GM19395 (cell line): ENCODE measurements around the gene PKDCC.
"Not testable (repeated sequence)": the region's sequence is repeated elsewhere in the genome, so short reads cannot be mapped to it uniquely, and the experiment has no call there.

ENCODE experiments used
- ATAC-seq: cut with Tn5 transposase; IDR thresholded peaks from one replicate; pipeline ENCODE4 v1.9.1; 2021; ENCODE audit warnings: mild to moderate bottlenecking, moderate library complexity; ENCODE audit not compliant: unreplicated experiment

The PKDCC gene

DNA sequence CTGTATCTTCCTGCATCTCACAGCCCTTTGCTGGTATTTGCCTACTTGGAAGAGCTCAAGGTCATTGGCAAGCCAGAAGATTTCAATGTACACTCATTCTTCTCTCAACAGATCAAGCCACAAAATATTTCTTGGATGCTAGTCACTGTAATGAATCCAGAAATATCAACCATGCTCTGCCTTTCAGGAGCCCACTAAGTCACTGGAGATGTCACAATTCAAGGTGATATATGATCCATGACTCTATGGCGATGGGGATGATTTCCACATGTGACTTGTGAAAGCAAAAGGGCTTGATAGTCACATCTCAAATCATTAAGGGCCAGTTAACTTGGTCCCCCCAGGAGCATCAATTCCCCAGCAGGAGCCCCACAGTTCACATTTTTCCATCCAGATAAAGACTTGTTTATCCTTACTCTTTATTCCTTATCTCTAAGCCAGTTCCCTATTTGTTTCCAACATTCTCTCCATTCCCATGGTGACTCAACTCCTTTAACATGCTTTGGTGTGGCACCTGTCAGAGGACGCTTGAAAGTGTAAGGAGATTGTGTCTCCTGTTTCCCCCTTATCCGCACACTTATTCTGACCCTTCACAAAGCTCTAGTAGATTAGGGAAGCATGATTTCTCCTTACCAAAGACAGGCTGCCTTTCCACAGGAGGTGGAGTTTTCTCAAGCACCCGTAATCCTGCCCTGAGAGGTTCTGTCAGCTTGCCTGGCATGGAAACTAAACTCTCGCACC is 15.8 kb downstream of the PKDCC start:
- ATAC-seq: no peak

DNA sequence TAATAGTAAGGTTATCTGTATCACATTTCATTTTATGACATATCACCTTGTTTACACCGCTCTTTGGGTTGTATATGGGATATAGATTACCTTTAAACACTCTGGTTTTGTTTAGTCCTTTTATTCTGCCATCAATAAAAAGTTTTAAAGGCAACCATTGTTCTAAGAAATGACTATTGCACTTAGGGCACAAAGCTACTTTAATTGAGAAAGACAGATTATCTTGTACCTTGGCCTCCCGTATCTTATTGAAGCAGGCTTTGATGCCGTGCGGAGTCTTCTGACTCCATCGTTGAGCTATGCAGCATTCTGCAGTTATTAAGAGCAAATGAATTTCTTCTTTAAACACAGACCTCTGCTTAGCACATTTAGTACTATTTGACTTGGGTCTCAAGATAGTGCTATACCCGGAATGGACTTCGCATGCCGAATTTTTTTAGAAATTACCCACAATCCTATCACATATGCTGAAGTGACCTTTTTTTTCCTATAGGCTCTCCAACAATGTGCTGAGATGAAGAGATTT is 16.7 kb downstream of the PKDCC start:
- ATAC-seq: no peak

GRCh38 chr2:42065753-42066152 is 17.9 kb downstream of the PKDCC start:
- not testable (repeated sequence) for ATAC-seq

DNA sequence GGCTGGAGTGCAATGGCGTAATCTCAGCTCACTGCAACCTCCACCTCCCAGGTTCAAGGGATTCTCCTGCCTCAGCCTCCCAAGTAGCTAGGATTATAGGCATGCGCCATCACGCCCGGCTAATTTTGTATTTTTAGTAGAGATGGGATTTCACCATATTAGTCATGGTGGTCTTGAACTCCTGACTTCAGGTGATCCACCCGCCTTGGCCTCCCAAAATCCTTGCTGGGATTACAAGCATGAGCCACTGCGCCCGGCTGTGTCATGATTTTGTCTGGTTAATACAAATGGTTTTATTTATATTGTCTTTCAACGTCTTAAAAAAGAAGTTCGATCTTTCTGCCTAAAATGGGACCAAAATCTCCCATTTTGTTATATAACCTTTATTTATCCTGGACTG is 19.2 kb downstream of the PKDCC start:
- ATAC-seq: not testable (repeated sequence)

GRCh38 chr2:42067521-42067920 is 19.7 kb downstream of the PKDCC start:
- ATAC-seq: no peak

DNA sequence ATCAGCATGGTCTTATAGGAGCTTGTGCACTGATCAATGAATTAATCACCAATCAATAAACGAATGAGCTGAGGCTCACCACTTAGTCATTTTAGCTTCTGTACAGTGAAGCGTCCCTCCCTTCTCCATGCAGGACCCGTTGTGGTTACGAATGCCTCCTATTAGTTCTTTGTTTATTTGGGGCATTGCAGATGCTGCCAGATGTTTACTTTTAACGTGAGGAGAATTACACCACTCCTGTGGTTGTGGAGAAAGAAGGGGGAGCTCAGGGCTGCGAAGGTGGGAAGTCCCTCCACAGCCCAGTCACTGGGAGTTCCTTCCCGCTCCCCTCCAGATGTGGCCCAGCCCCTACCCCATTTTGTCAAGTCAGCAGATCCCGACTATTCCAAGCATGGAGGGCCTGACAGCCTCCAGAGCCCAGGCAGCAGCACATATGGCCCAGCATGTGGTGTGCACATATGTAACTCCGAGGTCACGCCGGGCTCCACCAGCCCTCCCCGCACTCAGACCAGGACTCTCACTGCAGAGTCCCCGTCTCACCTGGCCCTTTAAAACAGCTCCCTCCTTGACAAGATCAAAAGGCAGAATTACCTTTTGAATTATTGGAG is 20.9 kb downstream of the PKDCC start:
- no peak for ATAC-seq

DNA sequence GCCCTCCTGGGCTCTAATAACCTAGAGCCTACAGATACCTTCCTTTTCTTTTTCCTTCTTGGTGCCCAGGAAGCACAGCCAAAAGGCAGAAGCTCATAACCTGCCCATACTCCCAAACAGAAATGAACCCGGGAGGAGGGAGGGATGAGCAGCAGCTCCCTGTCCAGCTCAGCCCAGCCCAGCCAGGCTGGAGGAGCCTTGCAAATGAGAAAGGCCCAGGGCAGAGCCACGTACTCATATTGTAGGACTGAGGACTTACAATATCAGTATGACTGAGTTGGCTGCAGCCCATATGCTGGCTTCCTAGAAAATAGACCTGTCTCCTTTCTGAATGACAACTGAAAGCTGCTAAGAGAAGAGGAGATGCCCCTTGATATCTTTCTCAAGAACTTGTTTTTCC is 21.7 kb downstream of the PKDCC start:
- ATAC-seq: no peak

DNA sequence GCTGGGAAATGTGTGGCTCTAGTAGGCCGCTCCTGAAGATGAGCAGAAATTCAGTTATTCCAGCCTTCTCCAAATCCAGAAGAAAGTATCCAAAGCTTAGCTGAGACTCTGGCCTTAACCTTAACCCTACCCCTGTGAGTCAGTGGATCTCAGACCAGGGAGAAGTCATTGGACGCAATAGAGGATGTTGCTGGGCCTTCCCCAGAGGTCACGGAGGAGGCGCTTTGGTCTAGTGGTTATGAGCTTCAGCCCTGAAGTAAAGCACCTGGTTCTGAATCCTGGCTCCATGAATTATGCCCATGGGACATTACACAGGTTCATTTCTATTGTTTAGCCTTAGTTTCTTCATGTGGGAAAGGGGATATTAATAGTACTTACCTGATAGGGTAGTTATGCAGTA is 24.0 kb downstream of the PKDCC start:
- no peak for ATAC-seq

- ATAC-seq: no peak
Measured at GRCh38 chr2:42072349-42073118, 24.7 kb downstream of the PKDCC start.

- no peak for ATAC-seq
Measured at GRCh38 chr2:42073739-42074503, 26.1 kb downstream of the PKDCC start.

DNA sequence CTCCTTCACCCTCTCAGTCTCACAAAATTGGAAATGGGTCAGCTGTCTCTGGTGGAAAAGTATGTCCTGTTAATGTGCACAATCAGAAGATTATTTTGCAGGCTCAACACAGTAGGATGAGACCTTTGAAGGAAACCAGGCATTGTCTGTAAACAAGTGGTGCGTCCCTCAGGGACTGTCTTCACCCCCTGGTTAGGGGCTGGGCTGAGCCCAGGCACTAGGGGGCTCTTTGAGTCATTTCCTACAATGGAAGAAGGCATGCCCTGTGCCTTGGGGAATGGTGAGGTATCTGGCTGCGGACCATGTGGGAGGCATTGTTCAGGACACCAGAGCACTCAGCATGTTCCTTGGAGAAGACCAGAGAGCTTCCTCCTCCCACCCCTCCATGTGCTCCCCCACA is 26.8 kb downstream of the PKDCC start:
- no peak for ATAC-seq

DNA sequence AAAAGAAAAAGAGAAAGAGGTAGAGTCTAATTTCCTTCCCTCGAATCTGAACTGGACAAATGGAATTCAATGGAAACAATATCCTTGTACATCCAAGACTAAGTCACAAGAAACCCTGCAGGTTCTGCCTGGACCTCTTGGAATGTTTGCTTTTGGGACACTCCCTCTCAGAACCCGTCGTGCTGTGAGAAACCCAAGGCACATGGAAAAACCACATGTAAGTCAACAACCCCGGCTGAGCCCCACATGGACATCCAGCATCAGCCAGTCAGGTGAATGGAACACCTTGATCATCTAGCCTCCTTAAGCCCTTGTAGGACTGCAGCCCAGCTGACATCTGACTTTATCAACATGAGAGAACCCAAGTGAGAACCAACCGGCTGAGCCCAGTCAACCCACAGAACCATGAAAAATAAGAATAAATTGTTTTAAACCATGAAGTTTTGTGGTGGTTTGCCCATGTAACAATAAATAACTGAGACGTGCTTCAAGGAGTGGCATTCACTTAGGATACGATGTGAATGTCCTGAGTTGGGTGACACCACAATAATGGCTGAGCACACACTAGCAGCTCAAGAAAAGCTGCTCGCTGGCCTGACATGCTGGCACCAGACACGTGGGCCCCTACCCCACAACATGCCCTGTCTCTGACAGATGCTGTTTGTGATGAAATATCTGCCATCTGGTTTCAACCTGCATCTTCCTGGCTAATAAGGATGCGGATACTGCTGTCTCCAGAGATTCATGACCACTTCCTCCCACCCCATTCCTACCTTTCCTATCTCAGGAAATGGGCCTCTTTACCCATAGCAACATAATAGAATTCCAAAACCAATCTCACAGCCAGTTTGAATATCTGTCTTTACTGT is 28.8 kb downstream of the PKDCC start:
- ATAC-seq: no peak

DNA sequence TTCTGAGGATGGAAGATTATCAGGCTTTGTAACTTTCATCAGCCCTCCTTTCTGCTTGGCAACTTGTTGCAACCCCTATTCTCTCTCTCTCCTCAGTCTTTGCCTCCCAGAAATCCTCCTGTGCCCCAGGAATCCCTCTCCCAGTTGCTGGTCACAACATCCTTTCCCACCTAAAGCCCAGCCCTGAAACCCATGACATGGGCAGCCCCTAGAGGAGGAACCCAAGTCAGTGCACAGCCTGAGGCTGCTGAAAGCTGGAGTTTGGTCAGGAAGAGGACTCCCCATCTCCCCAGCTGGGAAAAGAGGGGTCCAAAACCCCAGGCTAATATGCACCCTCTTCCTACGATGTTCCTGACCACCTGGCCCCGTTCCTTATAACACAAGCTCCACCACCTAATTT is 29.5 kb downstream of the PKDCC start:
- ATAC-seq: no peak

GRCh38 chr2:42079737-42080287 is 32.0 kb downstream of the PKDCC start:
- no peak for ATAC-seq

DNA sequence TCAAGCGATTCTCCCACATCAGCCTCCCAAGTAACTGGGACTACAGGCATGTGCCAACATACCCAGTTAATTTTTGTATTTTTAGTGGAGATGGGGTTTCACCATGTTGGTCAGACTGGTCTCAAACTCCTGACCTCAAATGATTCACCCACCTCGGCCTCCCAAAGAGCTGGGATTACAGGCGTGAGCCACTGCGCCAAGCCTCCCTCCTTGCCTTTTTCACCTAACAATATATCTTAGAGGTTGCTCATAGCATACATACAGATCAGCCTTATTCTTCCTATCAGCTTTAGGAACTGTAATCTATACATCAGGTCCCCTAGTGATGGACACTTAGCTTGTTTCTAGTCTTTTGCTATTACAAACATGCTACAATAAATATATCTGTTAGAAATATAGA is 33.3 kb downstream of the PKDCC start:
- not testable (repeated sequence) for ATAC-seq

DNA sequence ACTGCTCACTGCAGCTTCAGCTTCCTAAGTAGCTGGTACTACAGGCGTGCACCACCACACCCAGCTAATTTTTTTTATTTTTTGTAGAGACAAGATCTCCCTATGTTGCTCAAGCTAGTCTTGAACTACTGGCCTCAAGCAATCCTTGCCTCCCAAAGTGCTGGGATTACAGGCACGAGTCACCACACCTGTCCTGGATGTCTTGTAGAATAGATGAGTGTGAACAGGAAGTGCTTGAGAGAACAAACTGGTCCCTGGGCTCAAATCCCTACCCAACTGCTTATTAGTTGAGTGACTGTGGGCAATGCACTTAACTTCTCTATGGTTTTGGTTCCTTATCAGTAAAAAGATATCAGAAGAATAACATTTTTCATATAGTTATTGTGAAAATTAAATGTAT is 34.2 kb downstream of the PKDCC start:
- no peak for ATAC-seq

- ATAC-seq: no peak
Measured at GRCh38 chr2:42084231-42084671, 36.4 kb downstream of the PKDCC start.

DNA sequence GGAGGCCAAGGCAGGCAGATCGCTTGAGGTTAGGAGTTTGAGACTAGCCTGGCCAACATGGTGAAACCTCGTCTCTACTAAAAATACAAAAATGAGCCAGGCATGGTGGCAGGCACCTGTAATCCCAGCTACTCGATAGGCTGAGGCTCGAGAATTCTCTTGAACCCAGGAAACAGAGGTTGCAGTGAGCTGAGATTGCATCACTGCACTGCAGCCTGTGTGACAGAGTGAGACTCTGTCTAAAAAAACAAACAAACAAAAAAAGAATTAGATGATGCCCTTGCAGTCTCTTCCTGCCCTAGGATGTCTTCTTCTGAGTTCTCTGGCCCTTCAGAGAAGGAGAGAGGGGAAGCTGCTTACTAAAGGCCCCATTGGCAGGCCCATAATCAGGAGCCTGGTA is 37.2 kb downstream of the PKDCC start:
- not testable (repeated sequence) for ATAC-seq

- ATAC-seq: no peak
Measured at GRCh38 chr2:42085706-42086487, 38.1 kb downstream of the PKDCC start.
